Activated B cell treated with CpG ODN at 0.5 μM for 24 hours (primary cell): ENCODE results near the gene FAM3A. TPM values are rescaled to one million over a fixed set of nuclear protein-coding genes. Genes with fewer than 3 reads are reported as not detected.

ENCODE experiments used
- ATAC-seq: fragments of 200-7000 bp; cut with Tn5 transposase; one replicate; pipeline ENCODE4 v1.10.0; 2021; ENCODE audit warnings: low read depth, mild to moderate bottlenecking, moderate library complexity
- CTCF ChIA-PET: fragments of 350-600 bp; sonication (Branson Sonifier 250); formaldehyde crosslinking; loops from one replicate; lab custom pipeline; 2021; ENCODE audit warnings: antibody characterized with exemption; lab: Charles Lee
- POLR2A ChIA-PET: fragments of 350-600 bp; sonication (Branson Sonifier 250); formaldehyde crosslinking; loops from one replicate; lab custom pipeline; 2021; ENCODE audit warnings: antibody characterized with exemption; lab: Charles Lee
- DNase-seq: peaks from one replicate; pipeline ENCODE4 v3.0.0; 2022
- H3K27ac Mint-ChIP-seq: one replicate; pipeline ENCODE4 v1.8.0; 2020; ENCODE audit warnings: mixed read lengths
- H3K27me3 Mint-ChIP-seq: one replicate; pipeline ENCODE4 v1.8.0; 2021; ENCODE audit warnings: mixed read lengths
- H3K36me3 Mint-ChIP-seq: one replicate; pipeline ENCODE4 v1.8.0; 2021; ENCODE audit warnings: low read depth, mixed read lengths
- H3K4me1 Mint-ChIP-seq: one replicate; pipeline ENCODE4 v1.8.0; 2021; ENCODE audit warnings: mixed read lengths
- H3K4me3 Mint-ChIP-seq: one replicate; pipeline ENCODE4 v1.8.0; 2020; ENCODE audit warnings: mild to moderate bottlenecking, mixed read lengths
- H3K9me3 Mint-ChIP-seq: one replicate; pipeline ENCODE4 v1.8.0; 2020; ENCODE audit warnings: mixed read lengths
- CTCF ChIP-seq: fragments of 200-600 bp; IDR thresholded peaks from one replicate; pipeline ENCODE4 v1.8.0; 2022; ENCODE audit warnings: antibody characterized with exemption, mild to moderate bottlenecking
- intact Hi-C: fragments of 100-400 bp; cut with micrococcal nuclease; formaldehyde crosslinking; loops from one replicate; pipeline ENCODE4 v1.15.1; 2024
- total RNA-seq: library from RNA; stranded (reverse); gene quantifications from 2 replicates; pipeline ENCODE4 v1.2.3, GENCODE V29; 2022

FAM3A gene
- total RNA-seq, 1 donor from 2014 or later = 36.1 TPM

- TF ChIP-seq CTCF = no peak
Measured at GRCh38 chrX:154463611-154464220, 52.3 kb downstream of the FAM3A start.

GRCh38 chrX:154462396-154462795 is 53.6 kb downstream of the FAM3A start:
- Mint-ChIP-seq H3K27ac (no peak overlapping the region), H3K4me1 (peaks cover 10% of the 10 kb centered on the region), H3K27me3 (no peaks in the 10 kb centered on the region), H3K36me3 (peaks cover 32% of the 10 kb centered on the region), H3K9me3 (no peaks in the 10 kb centered on the region), H3K4me3 (no peak overlapping the region)
- DNase-seq (no peak), ATAC-seq (no peak)
- CTCF ChIA-PET = no interaction called here
- intact Hi-C loops = no loop called here
- TF ChIP-seq CTCF = no peak
- POLR2A ChIA-PET = interaction anchor here (1.5 kb wide), 1 partner anchor 16 kb away, joined by 3 read pairs; no protein-coding TSS in a partner anchor

More at GRCh38 chrX:154463611-154464220, 52.3 kb downstream of the FAM3A start:
- Mint-ChIP-seq H3K9me3 (no peaks in the 10 kb centered on the region), H3K27me3 (no peaks in the 10 kb centered on the region), H3K36me3 (peaks cover 41% of the 10 kb centered on the region), H3K4me3 (no peak overlapping the region), H3K27ac (no peak overlapping the region), H3K4me1 (peaks cover 8% of the 10 kb centered on the region)
- ChIA-PET POLR2A (interaction anchor here (1.5 kb wide), 1 partner anchor 15 kb away, joined by 3 read pairs; no protein-coding TSS in a partner anchor), CTCF (no interaction called here)
- no peak for ATAC-seq
- DNase-seq = no peak
- intact Hi-C loops = no loop called here

- Mint-ChIP-seq H3K4me3 (no peak overlapping the region), H3K9me3 (no peaks in the 10 kb centered on the region), H3K36me3 (peaks cover 24% of the 10 kb centered on the region), H3K27me3 (no peaks in the 10 kb centered on the region), H3K4me1 (peaks cover 14% of the 10 kb centered on the region), H3K27ac (no peak overlapping the region)
- ChIA-PET CTCF (no interaction called here), POLR2A (interaction anchor here (0.7 kb wide), 1 partner anchor 16 kb away, joined by 7 read pairs; no protein-coding TSS in a partner anchor)
- TF ChIP-seq CTCF = no peak
- DNase-seq = no peak
- no peak for ATAC-seq
- intact Hi-C loops = no loop called here
Measured at GRCh38 chrX:154460326-154460725, 55.7 kb downstream of the FAM3A start.

GRCh38 chrX:154459832-154460231 is 56.2 kb downstream of the FAM3A start:
- H3K9me3 Mint-ChIP-seq = no peaks in the 10 kb centered on the region
- intact Hi-C loops = loop anchor here (5.0 to 10.0 kb wide), 2 partner anchors 32 to 55 kb away; partner anchors contain the start of genes FAM3A and SLC10A3
- no peaks in the 10 kb centered on the region for H3K27me3 Mint-ChIP-seq
- ATAC-seq (no peak), DNase-seq (no peak)
- H3K4me3 Mint-ChIP-seq = peak overlapping the region; percentile 11
- H3K36me3 Mint-ChIP-seq = peaks cover 20% of the 10 kb centered on the region
- ChIA-PET CTCF (interaction anchor here (1.4 kb wide), 1 partner anchor 67 kb away, joined by 3 read pairs; no protein-coding TSS in a partner anchor), POLR2A (interaction anchor here (0.6 to 3.0 kb wide), 6 partner anchors 10 to 67 kb away, joined by 3 to 27 read pairs (median 5); partner anchors contain the start of genes RPL10, SLC10A3 and TAFAZZIN)
- H3K27ac Mint-ChIP-seq = no peak overlapping the region
- peaks cover 14% of the 10 kb centered on the region for H3K4me1 Mint-ChIP-seq
- TF ChIP-seq CTCF = no peak
